ENCODE data around the gene SLC17A5.

DNA sequence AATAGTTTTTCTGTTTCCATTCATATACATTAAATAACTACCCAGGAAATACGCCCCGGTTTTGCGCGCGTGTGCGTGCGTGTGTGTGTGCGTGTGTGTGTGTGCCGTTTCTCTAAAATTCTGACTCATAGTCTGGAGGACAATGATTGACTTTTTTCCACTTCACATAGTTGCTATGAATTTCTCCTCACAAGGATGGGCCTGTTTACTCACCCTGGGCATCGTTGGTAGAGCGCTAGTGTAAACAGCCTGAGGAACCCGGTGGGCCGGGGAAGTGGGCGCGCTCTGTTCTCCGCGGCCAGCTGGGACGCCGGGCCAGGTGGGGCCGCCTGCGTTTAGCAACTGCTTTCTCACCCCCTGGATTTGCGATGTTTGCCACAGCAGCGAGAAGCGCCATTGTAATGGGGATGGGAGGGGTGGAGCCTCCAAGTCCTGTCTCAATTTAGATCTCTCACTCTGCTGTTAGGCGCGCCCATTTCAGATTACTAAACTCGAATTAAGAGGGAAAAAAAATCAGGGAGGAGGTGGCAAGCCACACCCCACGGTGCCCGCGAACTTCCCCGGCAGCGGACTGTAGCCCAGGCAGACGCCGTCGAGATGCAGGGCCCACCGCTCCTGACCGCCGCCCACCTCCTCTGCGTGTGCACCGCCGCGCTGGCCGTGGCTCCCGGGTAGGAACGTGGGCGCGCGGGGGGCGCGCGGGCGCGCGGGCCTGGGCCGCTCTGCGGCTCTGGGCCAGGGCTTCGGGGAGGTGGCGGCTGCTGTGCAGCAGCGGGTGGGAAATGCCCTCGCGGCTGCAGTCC is 42.0 kb upstream of the SLC17A5 start, which contains the start of gene CD109:
- peak in 2 of 4 donors; percentile 28 to 33 for TF ChIP-seq POLR2A (IDR thresholded peaks at IDR 0.05)
- TF ChIP-seq, protein P1, sequence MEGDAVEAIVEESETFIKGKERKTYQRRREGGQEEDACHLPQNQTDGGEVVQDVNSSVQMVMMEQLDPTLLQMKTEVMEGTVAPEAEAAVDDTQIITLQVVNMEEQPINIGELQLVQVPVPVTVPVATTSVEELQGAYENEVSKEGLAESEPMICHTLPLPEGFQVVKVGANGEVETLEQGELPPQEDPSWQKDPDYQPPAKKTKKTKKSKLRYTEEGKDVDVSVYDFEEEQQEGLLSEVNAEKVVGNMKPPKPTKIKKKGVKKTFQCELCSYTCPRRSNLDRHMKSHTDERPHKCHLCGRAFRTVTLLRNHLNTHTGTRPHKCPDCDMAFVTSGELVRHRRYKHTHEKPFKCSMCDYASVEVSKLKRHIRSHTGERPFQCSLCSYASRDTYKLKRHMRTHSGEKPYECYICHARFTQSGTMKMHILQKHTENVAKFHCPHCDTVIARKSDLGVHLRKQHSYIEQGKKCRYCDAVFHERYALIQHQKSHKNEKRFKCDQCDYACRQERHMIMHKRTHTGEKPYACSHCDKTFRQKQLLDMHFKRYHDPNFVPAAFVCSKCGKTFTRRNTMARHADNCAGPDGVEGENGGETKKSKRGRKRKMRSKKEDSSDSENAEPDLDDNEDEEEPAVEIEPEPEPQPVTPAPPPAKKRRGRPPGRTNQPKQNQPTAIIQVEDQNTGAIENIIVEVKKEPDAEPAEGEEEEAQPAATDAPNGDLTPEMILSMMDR (IDR thresholded peaks at IDR 0.05) = no peak
- peak in 1 of 2 donors; percentile 48 for TF ChIP-seq POLR2AphosphoS5 (IDR thresholded peaks at IDR 0.05)

All from upper lobe of left lung (tissue), 4 donors.